Ishikawa (cell line): Measurements from ENCODE around the gene GPC6.

Experiments
- CEBPB ChIP-seq: IDR thresholded peaks from 2 replicates; pipeline ENCODE4 v1.6.1; 2012
- CREB1 ChIP-seq: IDR thresholded peaks from 2 replicates; pipeline ENCODE4 v1.6.1; 2012; ENCODE audit warnings: low read depth
- EGR1 ChIP-seq: IDR thresholded peaks from 2 replicates; pipeline ENCODE4 v1.6.1; 2012
- NFIC ChIP-seq: IDR thresholded peaks from 2 replicates; pipeline ENCODE4 v1.6.1; 2012
- TEAD4 ChIP-seq: IDR thresholded peaks from 2 replicates; pipeline ENCODE4 v1.6.1; 2012
- YY1 ChIP-seq: IDR thresholded peaks from 2 replicates; pipeline ENCODE4 v1.6.1; 2012; ENCODE audit warnings: low read depth
- ZBTB7A ChIP-seq: IDR thresholded peaks from 2 replicates; pipeline ENCODE4 v1.6.1; 2012; ENCODE audit warnings: low read depth

GRCh38 chr13:93740334-93740733, 513.7 kb downstream of the GPC6 start:
- no peak for TF ChIP-seq YY1
- TF ChIP-seq NFIC, result no peak
- no peak for TF ChIP-seq CREB1
- no peak for TF ChIP-seq ZBTB7A
- TF ChIP-seq TEAD4, result no peak
- no peak for TF ChIP-seq CEBPB
- no peak for TF ChIP-seq EGR1
